A549 (cell line): ENCODE data around the gene PBX4.

Experiments
- BHLHE40 ChIP-seq: IDR thresholded peaks from 2 replicates; pipeline ENCODE4 v1.6.1; 2012; ENCODE audit warnings: low read depth, low read length, inconsistent platforms
- CTCF ChIP-seq: fragments of >200 bp; sonication (Bioruptor Twin); formaldehyde crosslinking; IDR thresholded peaks from 3 replicates; pipeline ENCODE4 v1.5.1; 2016
- FOSL2 ChIP-seq, 2 experiments: fragments of 450-650 bp in 1 of 2; fragments of >200 bp in 1 of 2; sonication (Bioruptor Twin) in 1 of 2; formaldehyde crosslinking; IDR thresholded peaks; 2 replicates each; pipeline versions ENCODE4 v1.5.0 to v1.6.1; 2016 to 2020; ENCODE audit warnings: mild to moderate bottlenecking in 1 of 2, moderate library complexity in 1 of 2
- POLR2AphosphoS2 ChIP-seq: conservative IDR thresholded peaks from 2 replicates; pipeline ENCODE4 v1.6.1; 2012; ENCODE audit warnings: low read length, improper control_type of control experiment, inconsistent platforms

DNA sequence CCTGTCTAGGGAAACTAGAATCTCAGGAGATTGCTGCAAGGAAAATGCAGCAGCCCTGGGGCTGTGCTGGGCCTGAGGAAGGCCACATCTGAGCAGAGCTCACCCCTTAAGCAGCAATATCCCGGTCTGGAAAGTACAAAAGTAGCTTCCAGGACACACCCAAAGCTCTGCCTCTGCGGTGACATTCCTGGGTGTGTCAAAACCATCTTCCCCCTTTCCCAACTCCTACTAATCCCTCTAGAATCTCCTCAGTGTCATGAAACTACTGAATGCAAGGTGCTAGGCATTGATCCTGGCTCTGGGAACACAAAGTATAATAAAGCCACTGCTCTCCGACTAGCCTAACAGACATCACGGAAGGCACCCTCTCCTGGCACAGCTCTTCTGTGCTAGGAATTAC, 5.0 kb downstream of the PBX4 start:
- TF ChIP-seq BHLHE40 (no peak), CTCF (no peak), FOSL2 (IDR thresholded peaks at IDR 0.05) (no peak), FOSL2 (CRISPR knock-in tag; IDR thresholded peaks at IDR 0.05) (no peak), POLR2AphosphoS2 (no peak)
